Measurements from ENCODE around the gene CRABP1.

DNA sequence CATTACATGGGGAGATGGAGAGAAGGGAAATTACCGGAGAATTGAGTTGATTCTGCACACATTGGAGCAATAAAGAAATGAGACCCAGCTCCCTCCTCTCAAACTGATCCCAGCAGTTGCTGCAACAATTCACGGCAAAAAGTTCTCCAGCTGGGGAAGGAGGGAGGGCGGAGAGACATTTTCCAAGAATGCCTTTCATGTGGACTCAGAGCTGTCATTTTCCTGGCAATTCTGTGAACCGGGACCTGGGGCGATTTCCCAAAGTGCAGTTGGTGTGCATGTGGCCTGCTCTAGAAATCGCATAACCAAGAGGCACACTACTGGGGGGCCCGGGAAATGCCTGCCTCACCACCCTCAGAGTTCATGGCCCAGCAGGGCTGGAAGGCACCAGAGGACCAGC, 49.2 kb downstream of the CRABP1 start:
- TF ChIP-seq ELF4 (IDR thresholded peaks at IDR 0.05) (no peak), SUZ12 (IDR thresholded peaks at IDR 0.05) (no peak), BHLHE40 (IDR thresholded peaks at IDR 0.05; ENCODE audit: borderline replicate concordance) (no peak), TARDBP (IDR thresholded peaks at IDR 0.05) (no peak), FOXK2 (IDR thresholded peaks at IDR 0.05) (no peak), HDGF (IDR thresholded peaks at IDR 0.05; ENCODE audit: borderline replicate concordance) (no peak), ZNF384 (IDR thresholded peaks at IDR 0.05) (no peak), FOXA1 (IDR thresholded peaks at IDR 0.05) (no peak), ARNT (IDR thresholded peaks at IDR 0.05) (no peak), SP1 (IDR thresholded peaks at IDR 0.05) (no peak), NFRKB (IDR thresholded peaks at IDR 0.05) (no peak)
- TF ChIP-seq, protein P1, sequence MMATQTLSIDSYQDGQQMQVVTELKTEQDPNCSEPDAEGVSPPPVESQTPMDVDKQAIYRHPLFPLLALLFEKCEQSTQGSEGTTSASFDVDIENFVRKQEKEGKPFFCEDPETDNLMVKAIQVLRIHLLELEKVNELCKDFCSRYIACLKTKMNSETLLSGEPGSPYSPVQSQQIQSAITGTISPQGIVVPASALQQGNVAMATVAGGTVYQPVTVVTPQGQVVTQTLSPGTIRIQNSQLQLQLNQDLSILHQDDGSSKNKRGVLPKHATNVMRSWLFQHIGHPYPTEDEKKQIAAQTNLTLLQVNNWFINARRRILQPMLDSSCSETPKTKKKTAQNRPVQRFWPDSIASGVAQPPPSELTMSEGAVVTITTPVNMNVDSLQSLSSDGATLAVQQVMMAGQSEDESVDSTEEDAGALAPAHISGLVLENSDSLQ (IDR thresholded peaks at IDR 0.05), result no peak
